B cell (primary cell): Measurements from ENCODE around the gene SIRT3.

Experiments used
- CTCF ChIP-seq: fragments of 200-600 bp; IDR thresholded peaks from one replicate; pipeline ENCODE4 v1.8.0; 2022; ENCODE audit warnings: antibody characterized with exemption, mild to moderate bottlenecking
- EZH2 ChIP-seq: IDR thresholded peaks from 2 replicates; pipeline ENCODE4 v1.6.1; 2012; ENCODE audit warnings: borderline replicate concordance, low read depth, mild to moderate bottlenecking, moderate library complexity, low read length; ENCODE audit not compliant: insufficient read depth, poor library complexity, severe bottlenecking

- TF ChIP-seq CTCF (no peak), EZH2 (no peak)
Observed at GRCh38 chr11:252666-253065, 16.5 kb upstream of the SIRT3 start.
